Activated CD8-positive, alpha-beta T cell treated with anti-CD3 and anti-CD28 coated beads for 36 hours (primary cell): ENCODE results near the gene DHRS2. TPM values are rescaled to one million over a fixed set of nuclear protein-coding genes. Genes with fewer than 3 reads are reported as not detected.
"Not testable (repeated sequence)": the region's sequence is repeated elsewhere in the genome, so short reads cannot be mapped to it uniquely, and the experiment has no call there.

Source experiments
- ATAC-seq: fragments of 200-7000 bp; cut with Tn5 transposase; one replicate; pipeline ENCODE4 v1.10.0; 2021; ENCODE audit warnings: mild to moderate bottlenecking, moderate library complexity
- CTCF ChIA-PET: fragments of 350-600 bp; sonication (Branson Sonifier 250); formaldehyde crosslinking; loops from one replicate; lab custom pipeline; 2021; ENCODE audit warnings: antibody characterized with exemption; lab: Charles Lee
- POLR2A ChIA-PET: fragments of 350-600 bp; sonication (Branson Sonifier 250); formaldehyde crosslinking; loops from one replicate; lab custom pipeline; 2021; ENCODE audit warnings: antibody characterized with exemption; lab: Charles Lee
- DNase-seq: peaks from one replicate; pipeline ENCODE4 v3.0.0-alpha.2; 2020
- H3K27ac Mint-ChIP-seq: one replicate; pipeline ENCODE4 v1.8.0; 2021; ENCODE audit warnings: mild to moderate bottlenecking, mixed read lengths
- H3K27me3 Mint-ChIP-seq: one replicate; pipeline ENCODE4 v1.8.0; 2021; ENCODE audit warnings: mixed read lengths
- H3K36me3 Mint-ChIP-seq: one replicate; pipeline ENCODE4 v1.8.0; 2021; ENCODE audit warnings: low read depth, mixed read lengths
- H3K4me1 Mint-ChIP-seq: one replicate; pipeline ENCODE4 v1.8.0; 2021; ENCODE audit warnings: low read depth, mixed read lengths
- H3K4me3 Mint-ChIP-seq: one replicate; pipeline ENCODE4 v1.8.0; 2021; ENCODE audit warnings: mild to moderate bottlenecking, moderate library complexity, mixed read lengths
- H3K9me3 Mint-ChIP-seq: one replicate; pipeline ENCODE4 v1.8.0; 2021; ENCODE audit warnings: mixed read lengths
- CTCF ChIP-seq: fragments of 200-600 bp; IDR thresholded peaks from one replicate; pipeline ENCODE4 v1.8.0; 2022; ENCODE audit warnings: antibody characterized with exemption, mild to moderate bottlenecking
- intact Hi-C: fragments of 100-400 bp; cut with micrococcal nuclease; formaldehyde crosslinking; loops from one replicate; pipeline ENCODE4 v1.10.0; 2022
- total RNA-seq, 2 experiments: library from RNA; stranded (reverse); gene quantifications; one replicate each; pipeline ENCODE4 v1.2.3, GENCODE V29; 2021

The DHRS2 gene
- total RNA-seq, 2 experiments from 2014 or later: 3.3 to 3.5 TPM

DNA sequence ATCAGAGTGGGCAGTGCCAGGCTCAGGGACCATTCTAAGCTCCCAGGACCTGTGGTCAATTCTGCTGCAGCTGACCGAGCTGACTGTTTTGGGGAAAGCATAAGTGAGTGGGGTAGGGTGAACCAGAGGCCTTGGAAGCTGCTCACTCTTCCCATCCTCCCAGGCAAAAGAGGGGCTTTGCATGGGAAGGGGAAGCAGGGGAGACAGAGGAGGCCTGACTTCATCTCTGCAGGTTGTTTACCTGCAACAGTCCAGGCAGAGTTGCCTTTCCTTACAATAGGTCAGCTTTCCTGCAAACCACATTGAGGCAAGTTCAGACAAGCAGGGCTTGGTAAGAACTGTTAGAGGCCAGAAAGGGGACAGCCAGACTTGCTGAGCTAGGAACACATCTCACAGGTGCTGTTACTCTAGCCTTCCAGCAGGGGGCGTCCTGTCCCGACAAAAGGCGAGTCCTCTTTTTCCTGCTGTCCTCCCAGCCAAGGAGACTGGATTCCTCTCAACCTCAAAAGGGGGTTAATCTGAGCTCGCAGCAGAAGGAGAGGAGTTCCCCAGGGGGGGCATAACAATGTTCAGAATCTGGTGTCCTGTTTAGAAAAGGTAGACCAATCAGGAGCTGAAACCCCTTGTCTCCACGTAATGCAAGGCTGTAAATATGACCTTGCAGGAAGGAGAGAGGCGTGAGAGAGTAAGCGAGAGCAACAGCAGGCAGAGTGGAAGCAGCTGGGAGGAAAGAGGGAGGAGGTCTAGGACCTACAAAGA is 4.3 kb upstream of the DHRS2 start:
- H3K27ac Mint-ChIP-seq: no peak overlapping the region

DNA sequence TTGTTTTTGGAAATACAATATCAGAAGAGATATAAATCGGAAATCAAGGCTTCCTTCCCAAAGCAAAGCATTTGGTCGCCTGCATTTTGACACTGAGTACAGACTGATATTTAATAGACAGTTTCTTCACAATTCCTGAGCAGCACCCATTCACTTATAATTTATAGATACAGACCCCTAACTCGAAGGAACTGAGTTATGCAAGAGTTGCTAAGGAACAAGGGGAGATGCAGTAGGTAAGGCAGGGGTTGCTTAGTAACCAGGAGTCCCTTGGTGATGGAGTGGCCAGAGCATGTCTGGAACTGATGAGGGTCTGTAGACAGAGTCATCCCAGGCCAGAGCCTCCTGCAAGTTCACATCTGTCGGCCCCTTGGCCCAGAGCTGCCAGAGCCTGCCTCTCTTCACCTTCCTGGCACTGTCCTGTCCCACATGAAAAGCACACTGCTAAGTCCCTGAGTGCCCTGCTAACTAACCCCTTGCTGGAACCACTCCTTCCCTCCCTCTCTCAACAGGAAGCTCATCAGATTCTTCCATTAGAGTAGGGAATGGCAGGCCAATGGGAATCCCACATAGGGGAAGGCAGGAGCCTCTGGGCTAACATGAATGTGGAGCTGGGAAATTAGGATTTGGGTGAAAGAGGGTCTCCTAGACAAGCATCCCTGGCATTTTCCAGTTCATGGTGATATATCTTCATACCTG is 3.6 kb upstream of the DHRS2 start:
- Mint-ChIP-seq H3K36me3 (no peaks in the 10 kb centered on the region), H3K27me3 (no peaks in the 10 kb centered on the region)
- CTCF ChIA-PET: interaction anchor here (0.6 to 4.9 kb wide), 88 partner anchors 9 to 1312 kb away, joined by 3 to 73 read pairs (median 5); partner anchors contain the start of gene DCAF11

More for the DNA sequence above, 4.3 kb upstream of the DHRS2 start:
- ATAC-seq (peak; percentile 89), DNase-seq (peak; percentile 73)
- Mint-ChIP-seq H3K4me3 (peak overlapping the region; percentile 42), H3K36me3 (no peaks in the 10 kb centered on the region), H3K9me3 (no peaks in the 10 kb centered on the region), H3K4me1 (peaks cover 4% of the 10 kb centered on the region), H3K27me3 (no peaks in the 10 kb centered on the region)
- peak; percentile 97 for TF ChIP-seq CTCF
- intact Hi-C loops: loop anchor here (10.0 kb wide), 1 partner anchor 283 kb away; no protein-coding TSS in a partner anchor
- ChIA-PET POLR2A (interaction anchor here (1.5 kb wide), 1 partner anchor 15 kb away, joined by 4 read pairs; no protein-coding TSS in a partner anchor), CTCF (interaction anchor here (0.6 to 4.9 kb wide), 95 partner anchors 9 to 749 kb away, joined by 3 to 73 read pairs (median 5); partner anchors contain the start of genes DCAF11 and DHRS4)

GRCh38 chr14:23633160-23633701 is 2.9 kb upstream of the DHRS2 start:
- ChIA-PET POLR2A (no interaction called here), CTCF (interaction anchor here (0.7 to 4.9 kb wide), 27 partner anchors 8 to 1312 kb away, joined by 3 to 73 read pairs (median 9); no protein-coding TSS in a partner anchor)
- ATAC-seq: no peak
- intact Hi-C loops: loop anchor here (10.0 kb wide), 1 partner anchor 282 kb away; no protein-coding TSS in a partner anchor
- peaks cover 4% of the 10 kb centered on the region for H3K4me1 Mint-ChIP-seq
- no peak overlapping the region for H3K27ac Mint-ChIP-seq
- no peak for DNase-seq
- no peak overlapping the region for H3K4me3 Mint-ChIP-seq
- no peak for TF ChIP-seq CTCF
- no peaks in the 10 kb centered on the region for H3K36me3 Mint-ChIP-seq
- no peaks in the 10 kb centered on the region for H3K27me3 Mint-ChIP-seq
- H3K9me3 Mint-ChIP-seq: no peaks in the 10 kb centered on the region

More for the DNA sequence above, 3.6 kb upstream of the DHRS2 start:
- no peak overlapping the region for H3K27ac Mint-ChIP-seq
- DNase-seq (no peak), ATAC-seq (no peak)
- TF ChIP-seq CTCF: no peak
- peak overlapping the region; percentile 42 for H3K4me3 Mint-ChIP-seq
- POLR2A ChIA-PET: interaction anchor here (1.5 kb wide), 1 partner anchor 14 kb away, joined by 4 read pairs; no protein-coding TSS in a partner anchor
- intact Hi-C loops: loop anchor here (10.0 kb wide), 1 partner anchor 282 kb away; no protein-coding TSS in a partner anchor
- peaks cover 4% of the 10 kb centered on the region for H3K4me1 Mint-ChIP-seq
- no peaks in the 10 kb centered on the region for H3K9me3 Mint-ChIP-seq

- H3K27ac Mint-ChIP-seq, DNase-seq, H3K4me1 Mint-ChIP-seq, H3K4me3 Mint-ChIP-seq, ATAC-seq, POLR2A ChIA-PET, H3K27me3 Mint-ChIP-seq, H3K36me3 Mint-ChIP-seq, H3K9me3 Mint-ChIP-seq: not testable (repeated sequence)
- CTCF ChIA-PET: interaction anchor here (1.3 kb wide), 1 partner anchor 46 kb away, joined by 4 read pairs; no protein-coding TSS in a partner anchor
- intact Hi-C loops: loop anchor here (10.0 kb wide), 1 partner anchor 280 kb away; no protein-coding TSS in a partner anchor
These were observed 1.3 kb upstream of the DHRS2 start for GRCh38 chr14:23634698-23635412.

- H3K36me3 Mint-ChIP-seq, H3K4me3 Mint-ChIP-seq, H3K9me3 Mint-ChIP-seq, H3K27me3 Mint-ChIP-seq, ATAC-seq, H3K4me1 Mint-ChIP-seq, POLR2A ChIA-PET, DNase-seq, H3K27ac Mint-ChIP-seq: not testable (repeated sequence)
- intact Hi-C loops: loop anchor here (10.0 kb wide), 1 partner anchor 278 kb away; no protein-coding TSS in a partner anchor
- CTCF ChIA-PET: interaction anchor here (1.0 kb wide), 1 partner anchor 48 kb away, joined by 5 read pairs; no protein-coding TSS in a partner anchor
These were observed 1.1 kb downstream of the DHRS2 start for GRCh38 chr14:23637312-23637654.

DNA sequence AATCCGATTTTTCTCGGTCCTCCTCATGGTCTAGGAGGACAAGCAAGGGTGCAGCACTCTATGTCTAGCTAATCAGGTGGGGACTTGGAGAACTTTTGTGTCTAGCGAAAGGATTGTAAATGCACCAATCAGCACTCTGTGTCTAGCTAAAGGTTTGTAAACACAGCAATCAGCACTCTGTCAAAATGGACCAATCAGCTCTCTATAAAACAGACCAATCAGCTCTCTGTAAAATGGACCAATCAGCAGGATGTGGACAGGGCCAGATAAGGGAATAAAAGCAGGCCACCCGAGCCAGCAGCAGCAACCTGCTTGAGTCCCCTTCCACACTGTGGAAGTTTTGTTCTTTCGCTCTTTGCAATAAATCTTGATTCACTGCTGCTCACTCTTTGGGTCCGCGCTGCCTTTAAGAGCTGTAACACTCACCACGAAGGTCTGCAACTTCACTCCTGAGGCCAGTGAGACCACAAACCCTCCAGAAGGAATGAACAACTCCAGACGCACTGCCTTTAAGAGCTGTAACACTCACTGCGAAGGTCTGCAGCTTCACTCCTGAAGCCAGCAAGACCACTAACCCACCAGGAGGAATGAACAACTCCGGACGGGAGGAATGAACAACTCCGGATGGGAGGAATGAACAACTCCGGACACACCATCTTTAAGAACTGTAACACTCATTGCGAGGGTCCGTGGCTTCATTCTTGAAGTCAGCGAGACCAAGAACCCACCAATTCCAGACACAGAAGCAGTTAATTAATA is 1.7 kb downstream of the DHRS2 start:
- DNase-seq, H3K4me3 Mint-ChIP-seq, ATAC-seq, H3K27me3 Mint-ChIP-seq, POLR2A ChIA-PET, H3K36me3 Mint-ChIP-seq, H3K27ac Mint-ChIP-seq, H3K9me3 Mint-ChIP-seq, H3K4me1 Mint-ChIP-seq: not testable (repeated sequence)
- CTCF ChIA-PET: interaction anchor here (1.0 kb wide), 1 partner anchor 49 kb away, joined by 5 read pairs; no protein-coding TSS in a partner anchor
- intact Hi-C loops: loop anchor here (10.0 kb wide), 1 partner anchor 277 kb away; no protein-coding TSS in a partner anchor
